BJ (cell line): ENCODE measurements around the gene POLDIP3. TPM values are rescaled to one million over a fixed set of nuclear protein-coding genes. Genes with fewer than 3 reads are reported as not detected.

Experiments used
- CTCF ChIA-PET: fragments of 350-600 bp; formaldehyde crosslinking; extraction: SDS; loops from one replicate; lab custom pipeline; 2021; ENCODE audit warnings: antibody characterized with exemption, inconsistent platforms; lab: Yijun Ruan, JAX
- POLR2A ChIA-PET: fragments of 300-600 bp; sonication (Branson Sonifier 250); formaldehyde crosslinking; extraction: SDS; loops from one replicate; lab custom pipeline; 2021; ENCODE audit warnings: antibody characterized with exemption; lab: Charles Lee
- DNase-seq: peaks from one replicate; pipeline ENCODE4 v3.0.0-alpha.2; 2011; ENCODE audit warnings: low read depth
- H3K27me3 ChIP-seq: 2 replicates; pipeline ENCODE4 v1.6.0; 2011; ENCODE audit warnings: low read length; ENCODE audit not compliant: control insufficient read depth, insufficient read depth
- H3K36me3 ChIP-seq: 2 replicates; pipeline ENCODE4 v1.5.1; 2011; ENCODE audit warnings: low read length; ENCODE audit not compliant: control insufficient read depth, insufficient read depth
- H3K4me3 ChIP-seq: 2 replicates; pipeline ENCODE4 v1.5.1; 2011; ENCODE audit warnings: low read depth, mild to moderate bottlenecking, control low read depth, low read length
- polyA plus RNA-seq: library from polyadenylated mRNA; depleted of rRNA; stranded (reverse); fragments of >200 nt; gene quantifications from 2 replicates; pipeline ENCODE4 v1.2.3, GENCODE V29; 2011
- TF ChIP-seq, protein P1 (sequence below): IDR thresholded peaks from 2 replicates; pipeline ENCODE4 v1.5.1; 2011; ENCODE audit warnings: low read depth, mild to moderate bottlenecking, control low read depth, inconsistent platforms, low read length, moderate library complexity; ENCODE audit not compliant: insufficient read depth

The POLDIP3 gene
- polyA plus RNA-seq, 1 experiment: 54.3 TPM

DNA sequence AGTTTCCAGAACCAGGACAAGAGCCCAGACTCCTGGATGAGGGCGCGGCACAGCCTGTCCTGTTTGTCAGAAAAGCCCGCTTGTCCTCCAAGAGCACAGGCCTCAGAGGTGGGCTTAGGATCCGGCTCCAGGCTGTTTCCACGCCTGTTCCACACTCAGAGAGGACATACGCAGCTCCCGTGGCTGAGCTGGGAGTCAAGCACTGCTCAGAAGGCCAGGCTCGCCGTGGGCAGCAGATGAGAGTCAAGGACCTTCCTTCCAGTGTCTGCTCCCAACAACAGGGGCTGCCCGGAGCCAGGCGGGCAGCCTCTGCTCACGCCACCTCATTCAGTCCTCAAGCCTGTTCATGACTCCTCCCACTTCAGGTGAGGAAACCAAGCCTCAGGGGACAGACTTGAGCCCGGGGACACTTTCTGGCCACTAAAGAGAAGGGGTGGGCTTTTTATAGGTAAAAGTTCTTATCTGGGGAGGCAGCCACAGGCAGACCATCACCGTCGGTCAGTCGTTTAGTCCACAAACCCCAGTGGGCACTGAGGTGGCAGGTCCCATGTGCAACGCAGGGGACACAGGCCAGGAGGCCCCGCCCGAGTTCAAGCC is 30.8 kb upstream of the POLDIP3 start:
- TF ChIP-seq, protein P1, sequence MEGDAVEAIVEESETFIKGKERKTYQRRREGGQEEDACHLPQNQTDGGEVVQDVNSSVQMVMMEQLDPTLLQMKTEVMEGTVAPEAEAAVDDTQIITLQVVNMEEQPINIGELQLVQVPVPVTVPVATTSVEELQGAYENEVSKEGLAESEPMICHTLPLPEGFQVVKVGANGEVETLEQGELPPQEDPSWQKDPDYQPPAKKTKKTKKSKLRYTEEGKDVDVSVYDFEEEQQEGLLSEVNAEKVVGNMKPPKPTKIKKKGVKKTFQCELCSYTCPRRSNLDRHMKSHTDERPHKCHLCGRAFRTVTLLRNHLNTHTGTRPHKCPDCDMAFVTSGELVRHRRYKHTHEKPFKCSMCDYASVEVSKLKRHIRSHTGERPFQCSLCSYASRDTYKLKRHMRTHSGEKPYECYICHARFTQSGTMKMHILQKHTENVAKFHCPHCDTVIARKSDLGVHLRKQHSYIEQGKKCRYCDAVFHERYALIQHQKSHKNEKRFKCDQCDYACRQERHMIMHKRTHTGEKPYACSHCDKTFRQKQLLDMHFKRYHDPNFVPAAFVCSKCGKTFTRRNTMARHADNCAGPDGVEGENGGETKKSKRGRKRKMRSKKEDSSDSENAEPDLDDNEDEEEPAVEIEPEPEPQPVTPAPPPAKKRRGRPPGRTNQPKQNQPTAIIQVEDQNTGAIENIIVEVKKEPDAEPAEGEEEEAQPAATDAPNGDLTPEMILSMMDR: no peak
- Histone ChIP-seq H3K4me3 (no peak overlapping the region), H3K36me3 (peaks cover 1% of the 10 kb centered on the region; the same call in 1 of the 2 replicates), H3K27me3 (no peaks in the 10 kb centered on the region)
- DNase-seq: no peak
- ChIA-PET CTCF (interaction anchor here (1.8 kb wide), 1 partner anchor 24 kb away, joined by 6 read pairs; no protein-coding TSS in a partner anchor), POLR2A (no interaction called here)

DNA sequence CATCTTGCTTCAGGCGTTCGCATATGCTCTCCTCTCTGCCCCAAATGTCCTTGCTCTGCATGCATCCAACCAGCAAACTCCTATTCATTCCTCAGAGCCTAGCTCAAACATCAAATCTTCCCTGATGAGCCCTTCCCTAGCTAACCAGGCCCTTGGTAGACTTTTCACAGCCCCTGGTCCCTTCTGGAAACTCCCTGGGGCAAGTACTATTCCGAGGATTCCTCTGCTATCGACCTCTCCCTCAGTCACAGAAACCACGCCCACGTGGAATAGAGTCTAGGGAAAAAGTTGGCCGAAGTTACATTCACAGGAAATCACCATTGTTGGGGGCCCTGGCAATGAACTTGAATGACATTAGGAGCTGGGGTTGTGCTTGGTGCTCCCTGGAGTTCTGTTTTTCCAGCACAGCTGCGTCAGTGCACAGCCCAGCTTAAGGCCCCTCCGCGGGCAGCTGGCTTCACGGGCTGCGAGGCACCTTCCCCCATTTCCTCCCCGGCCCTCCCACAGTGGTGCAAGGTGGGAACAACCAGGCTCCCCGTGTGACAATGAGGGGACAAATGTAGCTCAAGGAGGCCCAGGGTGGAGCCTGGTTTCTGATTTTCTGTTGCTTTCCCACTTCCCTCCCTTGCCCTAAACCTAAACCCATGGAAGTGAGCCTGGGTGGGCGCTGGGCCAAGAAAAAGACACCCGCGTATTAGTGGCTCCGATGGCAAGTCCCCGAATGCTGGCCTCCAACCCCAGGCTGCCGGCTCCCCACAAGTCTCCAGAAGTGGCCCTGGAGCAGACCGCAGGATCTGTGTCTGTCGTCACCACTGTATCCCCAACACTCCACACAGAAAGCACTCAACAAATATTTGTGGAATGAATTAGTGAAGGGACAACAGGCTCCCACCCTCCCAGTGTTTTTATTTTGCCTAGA is 30.0 kb upstream of the POLDIP3 start:
- Histone ChIP-seq H3K27me3 (no peaks in the 10 kb centered on the region), H3K4me3 (no peak overlapping the region), H3K36me3 (peaks cover 1% of the 10 kb centered on the region; the same call in 1 of the 2 replicates)
- POLR2A ChIA-PET: interaction anchor here (0.7 kb wide), 1 partner anchor 31 kb away, joined by 3 read pairs; no protein-coding TSS in a partner anchor
- DNase-seq: no peak
- CTCF ChIA-PET: interaction anchor here (0.6 to 1.8 kb wide), 4 partner anchors 9 to 175 kb away, joined by 3 to 6 read pairs (median 4); no protein-coding TSS in a partner anchor
- TF ChIP-seq, protein P1: no peak

DNA sequence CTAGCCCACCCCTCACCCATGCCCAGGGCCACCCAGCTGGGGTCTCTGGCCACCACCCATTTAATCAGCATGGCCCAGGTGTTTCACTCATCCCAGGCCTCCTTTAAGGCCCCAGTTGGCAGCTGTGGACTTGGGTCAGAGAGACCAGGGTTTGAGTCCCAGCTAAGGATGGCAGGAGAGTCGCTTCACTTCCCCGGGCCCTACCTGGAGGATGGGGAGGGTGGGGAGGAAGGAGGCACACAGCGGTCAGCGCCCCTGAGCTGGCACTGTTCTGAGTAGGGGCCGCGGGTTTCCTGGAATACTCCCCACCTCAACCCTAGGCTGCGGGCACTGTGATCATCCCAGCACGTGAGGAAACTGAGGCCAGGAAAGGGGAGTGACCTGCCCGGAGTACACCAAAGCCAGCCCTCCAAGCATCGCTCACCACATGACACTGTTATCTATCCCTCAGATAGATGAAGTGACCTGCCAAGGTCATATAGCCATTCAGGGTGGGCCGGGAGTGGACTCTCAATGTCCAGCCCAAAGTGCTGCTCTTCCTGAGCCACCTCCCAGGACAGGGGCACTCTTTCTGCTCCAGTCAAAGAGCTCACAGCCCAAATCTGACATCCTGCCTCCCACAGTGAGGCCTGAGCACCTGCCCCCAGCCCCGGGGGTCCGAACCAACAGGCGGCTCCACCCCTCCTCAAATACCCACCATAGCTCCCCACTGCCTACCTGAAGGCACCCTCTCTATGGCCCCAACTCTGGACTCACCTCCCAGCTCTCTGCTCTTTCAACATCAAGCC is 29.1 kb upstream of the POLDIP3 start:
- TF ChIP-seq, protein P1: no peak
- no peak for DNase-seq
- Histone ChIP-seq H3K27me3 (no peaks in the 10 kb centered on the region), H3K36me3 (peaks cover 1% of the 10 kb centered on the region; the same call in 1 of the 2 replicates), H3K4me3 (no peak overlapping the region)
- CTCF ChIA-PET: interaction anchor here (0.7 to 1.8 kb wide), 3 partner anchors 8 to 176 kb away, joined by 3 to 6 read pairs (median 4); no protein-coding TSS in a partner anchor
- POLR2A ChIA-PET: no interaction called here

DNA sequence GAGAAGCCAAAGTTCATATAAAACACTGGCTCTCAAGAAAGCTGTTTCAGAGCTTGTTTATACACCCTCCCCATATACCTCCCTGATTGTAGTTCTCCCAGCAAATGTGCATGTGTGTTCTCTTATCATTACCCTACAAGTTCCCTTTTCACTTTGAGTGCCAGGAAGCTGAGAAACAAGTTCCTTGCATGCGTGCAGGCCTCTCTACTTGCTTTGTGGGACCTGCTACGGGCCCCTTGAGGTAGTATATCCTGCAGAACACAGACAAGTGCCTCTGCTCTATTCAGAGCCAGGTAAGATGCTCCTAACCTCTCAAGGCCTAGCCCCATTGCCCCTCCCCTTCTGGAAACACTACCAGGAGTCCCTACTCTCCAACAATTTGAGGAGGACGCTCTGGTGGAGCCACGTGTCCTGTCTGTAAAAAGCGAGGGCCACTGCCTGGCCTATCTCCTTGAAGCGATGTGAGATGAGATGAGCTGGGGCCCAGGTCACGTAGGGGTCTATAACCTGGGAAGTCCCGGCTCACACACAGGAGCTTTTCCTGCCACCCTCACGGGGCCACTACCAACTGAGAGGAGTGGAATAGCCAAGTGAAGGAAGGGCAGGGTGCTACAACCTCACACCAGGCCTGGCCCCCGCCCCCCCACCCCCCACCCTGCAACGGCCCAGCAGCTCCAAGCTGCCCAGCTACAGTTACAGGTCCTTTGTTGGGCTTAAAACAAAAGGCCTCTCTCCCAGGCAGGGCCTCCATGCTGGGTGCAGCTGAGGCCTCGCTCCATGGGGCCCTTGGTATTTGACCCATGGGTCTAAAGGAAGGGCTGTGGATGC is 28.3 kb upstream of the POLDIP3 start:
- peaks cover 1% of the 10 kb centered on the region; the same call in 1 of the 2 replicates for H3K36me3 ChIP-seq
- no peak for DNase-seq
- TF ChIP-seq, protein P1: no peak
- ChIA-PET POLR2A (no interaction called here), CTCF (interaction anchor here (0.6 to 1.7 kb wide), 2 partner anchors 21 to 24 kb away, joined by 4 read pairs; no protein-coding TSS in a partner anchor)
- H3K27me3 ChIP-seq: no peaks in the 10 kb centered on the region
- H3K4me3 ChIP-seq: no peak overlapping the region
